PC-3 (cell line): ENCODE measurements around the gene CEBPE. TPM values are rescaled to one million over a fixed set of nuclear protein-coding genes. Genes with fewer than 3 reads are reported as not detected.

ENCODE experiments used
- ATAC-seq: fragments of 200-7000 bp; cut with Tn5 transposase; 2 replicates; pipeline ENCODE4 v1.9.1; 2020; ENCODE audit warnings: mild to moderate bottlenecking, moderate library complexity
- BruUV-seq: library from RNA; stranded (reverse); fragments of 400-500 nt; replicated peaks from 2 replicates; lab custom pipeline; 2021; lab: Mats Ljungman, UMichigan
- CTCF ChIA-PET: fragments of 300-600 bp; sonication (Branson Sonifier 250); formaldehyde crosslinking; loops from one replicate; lab custom pipeline; 2022; ENCODE audit warnings: antibody characterized with exemption; lab: Charles Lee
- POLR2A ChIA-PET: fragments of 300-600 bp; sonication (Branson Sonifier 250); formaldehyde crosslinking; loops from one replicate; lab custom pipeline; 2022; ENCODE audit warnings: antibody characterized with exemption; ENCODE audit not compliant: unreplicated experiment; lab: Charles Lee
- DNase-seq: peaks from one replicate; pipeline ENCODE4 v3.0.0-alpha.2; 2015
- H2AFZ ChIP-seq: fragments of 300-600 bp; sonication (generic); 2 replicates; pipeline ENCODE4 v1.6.0; 2016; ENCODE audit warnings: antibody characterized with exemption, low read length
- H3F3A ChIP-seq: fragments of 300-600 bp; sonication (generic); one replicate; pipeline ENCODE4 v1.6.0; 2017; ENCODE audit warnings: antibody characterized with exemption, low read length, control low read depth, mild to moderate bottlenecking; ENCODE audit not compliant: unreplicated experiment
- H3K27ac ChIP-seq: fragments of 300-600 bp; sonication (generic); 2 replicates; pipeline ENCODE4 v1.5.1; 2016; ENCODE audit warnings: mild to moderate bottlenecking, low read length
- H3K27me3 ChIP-seq: fragments of 300-600 bp; sonication (generic); 2 replicates; pipeline ENCODE4 v1.6.1; 2016; ENCODE audit warnings: low read length, mixed read lengths
- H3K36me3 ChIP-seq: fragments of 300-600 bp; sonication (generic); 2 replicates; pipeline ENCODE4 v1.6.1; 2016; ENCODE audit warnings: low read depth, mixed run types, low read length, mixed read lengths
- H3K4me1 ChIP-seq: fragments of 300-600 bp; sonication (generic); 2 replicates; pipeline ENCODE4 v1.5.1; 2016; ENCODE audit warnings: low read length; ENCODE audit not compliant: insufficient read depth
- H3K4me2 ChIP-seq: fragments of 300-600 bp; sonication (generic); 2 replicates; pipeline ENCODE4 v1.6.0; 2016; ENCODE audit warnings: low read length
- H3K4me3 ChIP-seq: fragments of 300-600 bp; sonication (generic); 2 replicates; pipeline ENCODE4 v1.5.1; 2016; ENCODE audit warnings: mild to moderate bottlenecking, low read length, mixed read lengths
- H3K79me2 ChIP-seq: fragments of 300-600 bp; sonication (generic); 2 replicates; pipeline ENCODE4 v1.6.1; 2017; ENCODE audit warnings: low read length, mixed read lengths
- H3K9ac ChIP-seq: fragments of 300-600 bp; sonication (generic); 2 replicates; pipeline ENCODE4 v1.6.0; 2016; ENCODE audit warnings: mild to moderate bottlenecking, low read length
- H3K9me2 ChIP-seq: fragments of 300-600 bp; sonication (generic); replicated peaks from 2 replicates; pipeline ENCODE4 v1.6.1; 2016; ENCODE audit warnings: mixed run types, low read length, mixed read lengths
- H3K9me3 ChIP-seq: fragments of 300-600 bp; sonication (generic); 2 replicates; pipeline ENCODE4 v1.6.1; 2016; ENCODE audit warnings: low read length, mixed read lengths
- H4K20me1 ChIP-seq: fragments of 300-600 bp; sonication (generic); 2 replicates; pipeline ENCODE4 v1.6.1; 2016; ENCODE audit warnings: low read length, mixed read lengths
- EZH2 ChIP-seq: fragments of 300-600 bp; sonication (generic); IDR thresholded peaks from one replicate; pipeline ENCODE4 v1.6.1; 2017; ENCODE audit warnings: antibody characterized with exemption, mild to moderate bottlenecking, low read length; ENCODE audit not compliant: unreplicated experiment
- EZH2phosphoT487 ChIP-seq: fragments of 300-600 bp; sonication (generic); IDR thresholded peaks from 2 replicates; pipeline ENCODE4 v1.6.1; 2018; ENCODE audit warnings: mild to moderate bottlenecking, antibody characterized with exemption, low read length, borderline replicate concordance
- intact Hi-C: fragments of 100-400 bp; cut with micrococcal nuclease; formaldehyde crosslinking; loops from 2 replicates; pipeline ENCODE4 v1.9.0; 2023
- total RNA-seq: library from RNA; depleted of rRNA; stranded (reverse); fragments of >200 nt; gene quantifications from 2 replicates; pipeline ENCODE4 v1.2.3, GENCODE V29; 2014
- TF ChIP-seq, protein P1 (sequence below): fragments of 300-600 bp; sonication (generic); conservative IDR thresholded peaks from 2 replicates; pipeline ENCODE4 v1.5.1; 2017; ENCODE audit warnings: antibody characterized with exemption, low read depth, mild to moderate bottlenecking, low read length

CEBPE gene
- total RNA-seq, 1 experiment from 2014 or later = not detected

DNA sequence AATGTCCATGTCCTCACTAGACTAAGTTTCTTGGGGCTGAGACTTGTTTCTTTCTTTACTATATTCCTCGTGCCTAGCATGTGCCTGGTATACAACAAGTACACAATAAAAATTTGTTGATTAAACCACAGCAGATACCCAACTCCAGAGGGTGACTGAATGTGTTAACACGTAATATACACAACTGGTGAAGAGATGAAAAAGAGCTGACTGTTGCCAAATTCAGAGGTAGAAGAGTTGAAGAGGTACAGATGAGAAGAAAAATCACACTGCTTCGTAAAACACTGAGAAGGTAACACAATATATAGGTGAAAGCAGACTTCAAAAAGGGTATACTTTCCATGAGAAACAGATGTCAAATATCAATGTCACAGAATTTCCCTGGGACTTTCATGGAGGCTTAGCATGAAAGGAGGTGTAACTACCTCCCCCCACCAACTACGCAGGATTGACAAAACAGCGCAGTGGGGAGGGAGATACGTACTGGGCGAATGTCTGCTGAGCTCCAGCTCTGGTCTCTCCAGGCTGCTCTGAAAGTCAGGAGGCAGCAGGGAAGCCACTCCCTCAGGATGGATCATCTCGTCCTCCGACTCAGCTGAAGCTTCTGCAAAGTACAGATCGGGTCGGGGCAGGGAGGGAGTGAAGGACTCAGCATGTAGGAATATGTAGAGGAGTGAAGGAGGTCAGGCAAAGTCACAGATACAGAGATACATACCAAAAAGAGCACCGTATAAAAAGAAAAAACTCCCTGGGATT, 29.4 kb downstream of the CEBPE start:
- H3K36me3 ChIP-seq = peaks cover 69% of the 10 kb centered on the region
- DNase-seq (no peak), ATAC-seq (no peak)
- peaks cover 12% of the 10 kb centered on the region for H3K4me1 ChIP-seq
- peaks cover 18% of the 10 kb centered on the region for H4K20me1 ChIP-seq
- ChIA-PET CTCF (no interaction called here), POLR2A (interaction anchor here (0.6 kb wide), 1 partner anchor 24 kb away, joined by 5 read pairs; no protein-coding TSS in a partner anchor)
- no peak overlapping the region for H3K4me2 ChIP-seq
- H3K27me3 ChIP-seq = no peaks in the 10 kb centered on the region
- H3K27ac ChIP-seq = no peak overlapping the region
- intact Hi-C loops = no loop called here
- H3K79me2 ChIP-seq = peaks cover 46% of the 10 kb centered on the region
- H3K9me2 ChIP-seq = no peaks in the 10 kb centered on the region
- BruUV-seq = no TSS peak
- H3F3A ChIP-seq = no peaks in the 10 kb centered on the region
- no peak overlapping the region for H3K4me3 ChIP-seq
- no peak for TF ChIP-seq EZH2phosphoT487
- no peak for TF ChIP-seq EZH2
- TF ChIP-seq, protein P1, sequence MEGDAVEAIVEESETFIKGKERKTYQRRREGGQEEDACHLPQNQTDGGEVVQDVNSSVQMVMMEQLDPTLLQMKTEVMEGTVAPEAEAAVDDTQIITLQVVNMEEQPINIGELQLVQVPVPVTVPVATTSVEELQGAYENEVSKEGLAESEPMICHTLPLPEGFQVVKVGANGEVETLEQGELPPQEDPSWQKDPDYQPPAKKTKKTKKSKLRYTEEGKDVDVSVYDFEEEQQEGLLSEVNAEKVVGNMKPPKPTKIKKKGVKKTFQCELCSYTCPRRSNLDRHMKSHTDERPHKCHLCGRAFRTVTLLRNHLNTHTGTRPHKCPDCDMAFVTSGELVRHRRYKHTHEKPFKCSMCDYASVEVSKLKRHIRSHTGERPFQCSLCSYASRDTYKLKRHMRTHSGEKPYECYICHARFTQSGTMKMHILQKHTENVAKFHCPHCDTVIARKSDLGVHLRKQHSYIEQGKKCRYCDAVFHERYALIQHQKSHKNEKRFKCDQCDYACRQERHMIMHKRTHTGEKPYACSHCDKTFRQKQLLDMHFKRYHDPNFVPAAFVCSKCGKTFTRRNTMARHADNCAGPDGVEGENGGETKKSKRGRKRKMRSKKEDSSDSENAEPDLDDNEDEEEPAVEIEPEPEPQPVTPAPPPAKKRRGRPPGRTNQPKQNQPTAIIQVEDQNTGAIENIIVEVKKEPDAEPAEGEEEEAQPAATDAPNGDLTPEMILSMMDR = no peak
- no peak overlapping the region for H3K9ac ChIP-seq
- H2AFZ ChIP-seq = no peak overlapping the region
- H3K9me3 ChIP-seq = no peaks in the 10 kb centered on the region

DNA sequence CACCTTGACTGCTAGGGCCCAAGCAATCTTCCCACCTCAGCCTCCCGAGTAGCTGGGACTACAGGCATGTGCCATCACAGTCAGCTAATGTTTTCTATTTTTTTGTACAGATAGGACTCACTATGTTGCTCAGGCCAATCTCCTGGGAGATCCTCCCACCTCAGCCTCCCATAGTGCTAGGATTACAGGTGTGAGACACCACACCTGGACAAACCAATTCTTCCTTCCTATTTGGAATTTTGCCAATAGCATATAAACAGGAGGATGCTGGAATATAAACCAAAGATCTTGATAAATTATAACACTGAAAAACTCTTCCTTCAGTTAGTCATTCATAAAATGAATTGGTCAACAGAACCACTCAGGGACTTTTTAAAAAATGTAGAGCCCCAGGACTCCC, 32.5 kb downstream of the CEBPE start:
- Histone ChIP-seq H2AFZ (no peak overlapping the region), H3K4me2 (no peak overlapping the region), H4K20me1 (no peaks in the 10 kb centered on the region), H3F3A (no peaks in the 10 kb centered on the region), H3K4me3 (no peak overlapping the region), H3K27me3 (no peaks in the 10 kb centered on the region), H3K9me2 (no peaks in the 10 kb centered on the region), H3K9me3 (no peaks in the 10 kb centered on the region), H3K4me1 (no peaks in the 10 kb centered on the region), H3K27ac (no peak overlapping the region), H3K9ac (no peak overlapping the region), H3K36me3 (peaks cover 68% of the 10 kb centered on the region), H3K79me2 (peaks cover 18% of the 10 kb centered on the region; the same call in 1 of the 2 replicates)
- ATAC-seq = no peak
- ChIA-PET POLR2A (no interaction called here), CTCF (interaction anchor here (1.0 kb wide), 1 partner anchor 18 kb away, joined by 5 read pairs; no protein-coding TSS in a partner anchor)
- no TSS peak for BruUV-seq
- no peak for DNase-seq
- intact Hi-C loops = no loop called here
- TF ChIP-seq EZH2 (no peak), EZH2phosphoT487 (no peak)
- TF ChIP-seq, protein P1 = no peak

DNA sequence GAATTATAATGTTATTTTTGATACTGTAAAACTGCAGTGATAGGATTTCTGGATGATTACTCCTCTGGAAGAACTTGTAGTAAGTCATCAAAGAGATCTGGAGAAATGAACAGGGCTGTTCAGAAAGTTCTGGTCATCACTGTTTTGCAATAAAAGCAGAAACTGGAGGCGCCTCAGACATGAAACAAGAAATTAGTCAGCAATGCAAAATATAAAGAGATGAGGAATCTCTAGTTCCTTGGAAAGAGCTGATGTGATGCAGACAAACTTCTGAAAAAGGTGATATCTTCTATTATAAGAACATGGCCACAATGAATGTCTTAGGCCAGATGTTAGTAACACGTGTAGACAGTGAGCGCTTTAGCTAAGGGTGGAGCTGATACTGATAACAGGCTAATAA, 33.6 kb downstream of the CEBPE start:
- Histone ChIP-seq H3K4me3 (no peak overlapping the region), H3K79me2 (peaks cover 12% of the 10 kb centered on the region; the same call in 1 of the 2 replicates), H3F3A (no peaks in the 10 kb centered on the region), H3K9me2 (no peaks in the 10 kb centered on the region), H3K9me3 (no peaks in the 10 kb centered on the region), H3K27ac (no peak overlapping the region), H3K36me3 (peaks cover 77% of the 10 kb centered on the region), H3K9ac (no peak overlapping the region), H3K4me2 (no peak overlapping the region), H4K20me1 (no peaks in the 10 kb centered on the region), H3K4me1 (no peaks in the 10 kb centered on the region), H3K27me3 (no peaks in the 10 kb centered on the region), H2AFZ (no peak overlapping the region)
- DNase-seq (no peak), ATAC-seq (no peak)
- CTCF ChIA-PET = no interaction called here
- intact Hi-C loops = no loop called here
- TF ChIP-seq, protein P1 = no peak
- no peak for TF ChIP-seq EZH2
- TF ChIP-seq EZH2phosphoT487 = no peak
- no TSS peak for BruUV-seq
- POLR2A ChIA-PET = interaction anchor here (0.6 kb wide), 1 partner anchor 113 kb away, joined by 4 read pairs; no protein-coding TSS in a partner anchor
